DMS 273 (cell line): Measurements from ENCODE around the gene SLC30A9.

Experiments used
- DNase-seq: peaks from one replicate; lab custom pipeline; 2025; ENCODE audit not compliant: unreplicated experiment; lab: John Stamatoyannopoulos, UW

SLC30A9 gene

GRCh38 chr4:41998019-41998418 lies 7.7 kb downstream of the SLC30A9 start:
- DNase-seq, result no peak

GRCh38 chr4:41999321-41999720 lies 9.0 kb downstream of the SLC30A9 start:
- no peak for DNase-seq

GRCh38 chr4:42008011-42008786 lies 17.9 kb downstream of the SLC30A9 start:
- DNase-seq, result no peak

GRCh38 chr4:42015438-42015837 lies 25.1 kb downstream of the SLC30A9 start:
- DNase-seq, result no peak

- DNase-seq, result peak; percentile 7
Measured at GRCh38 chr4:42018451-42018850, 28.1 kb downstream of the SLC30A9 start.

- DNase-seq, result no peak
Measured at GRCh38 chr4:42048394-42048793, 58.1 kb downstream of the SLC30A9 start.

GRCh38 chr4:42050516-42051249 lies 60.4 kb downstream of the SLC30A9 start:
- no peak for DNase-seq

- DNase-seq, result no peak
Measured at GRCh38 chr4:42066402-42066801, 76.1 kb downstream of the SLC30A9 start.

GRCh38 chr4:42067264-42067663 lies 76.9 kb downstream of the SLC30A9 start:
- no peak for DNase-seq

GRCh38 chr4:42070463-42070862 lies 80.1 kb downstream of the SLC30A9 start:
- DNase-seq, result no peak

- DNase-seq, result no peak
Measured at GRCh38 chr4:42074294-42074693, 84.0 kb downstream of the SLC30A9 start.

GRCh38 chr4:42078184-42078801 lies 88.0 kb downstream of the SLC30A9 start:
- DNase-seq, result no peak

GRCh38 chr4:42080306-42080705 lies 90.0 kb downstream of the SLC30A9 start:
- no peak for DNase-seq

GRCh38 chr4:42083816-42084215 lies 93.5 kb downstream of the SLC30A9 start:
- no peak for DNase-seq

- DNase-seq, result no peak
Measured at GRCh38 chr4:42088386-42088785, 98.1 kb downstream of the SLC30A9 start.

- DNase-seq, result no peak
Measured at GRCh38 chr4:42101446-42101975, 111.2 kb downstream of the SLC30A9 start.

GRCh38 chr4:42104521-42104920 lies 114.2 kb downstream of the SLC30A9 start:
- no peak for DNase-seq

GRCh38 chr4:42112846-42113245 lies 122.5 kb downstream of the SLC30A9 start:
- DNase-seq, result no peak

- DNase-seq, result no peak
Measured at GRCh38 chr4:42119886-42120285, 129.6 kb downstream of the SLC30A9 start.

- DNase-seq, result no peak
Measured at GRCh38 chr4:42122237-42122636, 131.9 kb downstream of the SLC30A9 start.

- DNase-seq, result no peak
Measured at GRCh38 chr4:42123071-42123644, 132.8 kb downstream of the SLC30A9 start.
